ENCODE results near the gene WDR82.

Gene WDR82, protein sequence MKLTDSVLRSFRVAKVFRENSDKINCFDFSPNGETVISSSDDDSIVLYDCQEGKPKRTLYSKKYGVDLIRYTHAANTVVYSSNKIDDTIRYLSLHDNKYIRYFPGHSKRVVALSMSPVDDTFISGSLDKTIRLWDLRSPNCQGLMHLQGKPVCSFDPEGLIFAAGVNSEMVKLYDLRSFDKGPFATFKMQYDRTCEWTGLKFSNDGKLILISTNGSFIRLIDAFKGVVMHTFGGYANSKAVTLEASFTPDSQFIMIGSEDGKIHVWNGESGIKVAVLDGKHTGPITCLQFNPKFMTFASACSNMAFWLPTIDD

DNA sequence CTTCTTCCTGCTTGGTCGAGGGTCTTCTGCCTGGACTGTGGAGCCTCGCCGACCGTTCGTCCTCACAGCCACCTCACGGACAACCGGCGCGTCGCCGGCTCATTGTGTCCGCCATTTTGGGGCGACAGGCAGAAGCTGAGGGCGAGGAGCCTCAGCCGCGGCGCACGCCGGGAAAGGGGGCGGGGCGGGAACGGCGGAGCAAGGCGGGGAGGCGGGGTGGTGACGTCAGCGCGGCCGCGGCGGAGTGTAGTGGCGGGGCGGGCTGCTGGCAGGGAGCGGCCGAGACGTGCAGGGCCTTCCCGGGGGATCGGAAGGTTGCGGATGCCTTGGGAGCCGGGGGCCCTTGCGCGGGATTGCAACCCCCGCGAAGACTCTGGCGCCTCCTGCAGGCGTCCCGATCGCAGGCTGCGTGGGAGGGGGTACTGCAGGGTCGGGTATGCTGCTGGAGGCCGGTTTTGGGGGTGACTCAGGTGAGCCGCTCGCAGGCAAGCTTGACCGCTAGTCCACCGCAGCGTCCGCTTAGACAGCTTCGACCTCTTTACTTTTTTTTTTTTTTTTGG lies at the start of gene WDR82:
WDR82 (minus strand) TSS at position 140 of the 560 bp plus-strand sequence. CDS start 288 bp downstream, outside the sequence.
- peak; percentile 98 for DNase-seq (ENCODE audit: low spot score)

DNA sequence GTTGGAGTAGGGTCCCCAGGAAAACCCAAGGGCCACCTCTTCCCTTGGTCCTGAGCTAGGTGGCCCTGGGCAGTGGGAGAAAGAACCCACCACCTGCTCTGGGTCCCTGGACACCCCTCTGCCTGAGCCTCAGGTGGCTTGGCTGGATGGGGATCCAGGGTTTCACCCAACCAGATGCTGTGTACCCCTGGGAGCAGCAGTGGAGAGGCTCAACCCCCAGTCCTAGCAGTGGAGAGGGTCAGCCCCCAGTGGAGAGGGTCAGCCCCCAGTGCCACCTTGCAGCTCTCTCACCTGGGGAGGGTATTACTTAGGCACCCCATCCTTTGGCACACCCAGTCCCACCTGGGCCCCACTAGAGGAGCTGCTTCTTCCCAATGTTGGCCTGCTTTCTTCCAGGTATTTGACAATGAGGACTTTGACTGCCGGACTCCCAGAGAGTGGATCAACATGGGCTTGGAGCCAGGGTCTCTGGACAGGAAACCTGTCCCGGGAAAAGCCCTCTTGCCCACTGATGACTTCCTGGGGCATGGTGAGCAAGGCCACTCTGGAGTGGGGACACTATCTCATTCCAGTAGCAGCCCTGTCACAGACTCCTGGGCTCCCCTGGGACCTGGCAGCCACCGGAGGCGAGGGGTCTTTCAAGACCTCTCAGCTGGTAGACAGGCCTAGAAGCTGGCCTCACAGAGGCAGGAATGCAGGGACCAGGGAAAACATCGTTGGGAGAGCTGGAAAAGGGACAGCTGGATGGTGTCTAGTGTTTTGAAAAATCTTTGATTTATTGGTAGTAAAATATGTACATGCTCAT lies 49.2 kb upstream of the WDR82 start:
- DNase-seq (ENCODE audit: low spot score) = no peak

DNA sequence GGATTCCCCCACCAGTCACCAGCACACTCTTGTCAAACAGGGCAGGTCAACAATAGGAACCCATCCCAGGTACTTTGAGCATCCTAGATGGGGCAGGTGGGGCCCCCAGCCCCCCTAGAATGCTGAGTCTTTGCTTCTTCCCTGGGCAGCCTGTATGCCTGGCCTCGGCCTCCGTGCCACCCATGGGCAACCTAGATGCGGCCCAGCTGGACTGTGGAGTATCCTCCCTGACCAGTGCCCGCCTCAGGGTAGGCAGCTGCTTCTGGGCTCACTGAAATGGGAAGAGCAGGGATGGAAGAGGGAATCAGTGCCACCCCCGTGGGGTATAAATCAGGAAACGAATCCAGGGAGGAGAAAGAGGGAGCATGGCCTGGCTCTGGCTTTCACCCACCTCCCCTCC lies 48.5 kb upstream of the WDR82 start:
- DNase-seq (ENCODE audit: low spot score) = no peak

DNA sequence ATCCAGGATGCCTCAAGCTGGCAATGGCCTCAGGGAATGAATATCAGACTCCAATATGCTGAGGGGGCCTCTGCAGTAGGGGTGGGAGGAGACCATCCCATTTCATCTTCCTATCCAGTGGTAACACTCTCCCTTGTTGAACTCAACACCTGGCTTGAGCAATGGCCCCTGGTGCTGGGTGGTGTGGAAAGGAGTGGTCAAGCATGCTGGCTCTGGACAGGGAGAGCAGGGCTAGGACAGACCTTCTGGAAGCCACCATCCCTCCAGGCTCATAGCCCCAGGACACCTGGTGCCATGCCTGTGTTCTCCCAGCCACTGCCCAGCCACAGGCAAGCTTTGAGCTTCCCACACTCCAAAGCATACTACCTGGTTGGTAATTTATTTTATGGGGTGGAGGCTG lies 47.2 kb upstream of the WDR82 start:
- no peak for DNase-seq (ENCODE audit: low spot score)

- DNase-seq (ENCODE audit: low spot score) = no peak
These were observed 46.2 kb upstream of the WDR82 start for GRCh38 chr3:52324676-52325075.

DNA sequence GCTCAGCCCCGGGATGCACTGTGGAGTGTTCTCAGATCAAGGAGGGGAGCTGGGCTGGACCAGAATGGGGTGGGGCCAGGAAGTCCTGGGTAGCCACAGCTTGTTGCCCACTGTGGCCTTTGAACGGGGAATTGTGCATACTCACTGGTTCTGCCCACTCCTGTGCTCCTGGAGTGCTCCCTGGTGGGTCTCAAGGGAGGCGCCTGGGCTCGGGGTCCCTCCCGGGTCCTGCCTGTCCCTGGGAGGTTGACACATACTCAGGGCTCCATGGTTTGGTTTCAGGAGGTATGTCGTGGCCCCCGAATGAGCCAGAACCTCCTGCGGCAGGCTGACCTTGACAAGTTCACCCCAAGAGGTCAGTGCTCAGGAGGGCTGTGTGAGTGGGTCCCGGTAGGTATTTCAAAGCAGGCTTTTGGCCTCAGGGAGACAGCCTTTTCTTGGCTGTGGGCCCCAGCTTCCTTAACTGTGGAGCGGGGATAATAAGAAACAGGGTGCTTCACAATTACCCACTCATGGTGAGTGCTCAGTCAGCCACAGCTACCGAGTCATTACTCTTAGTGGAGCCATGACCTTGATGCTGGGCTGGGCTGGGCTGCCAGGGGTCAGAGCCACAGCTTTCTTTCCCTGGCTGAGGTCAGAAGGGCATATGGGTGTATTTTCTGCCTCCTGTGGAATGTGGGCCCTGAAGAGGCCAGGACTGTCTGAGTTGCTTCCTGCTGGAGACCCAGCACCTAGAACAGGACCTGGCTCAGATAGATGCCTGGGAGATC lies 45.3 kb upstream of the WDR82 start:
- DNase-seq (ENCODE audit: low spot score) = no peak

DNA sequence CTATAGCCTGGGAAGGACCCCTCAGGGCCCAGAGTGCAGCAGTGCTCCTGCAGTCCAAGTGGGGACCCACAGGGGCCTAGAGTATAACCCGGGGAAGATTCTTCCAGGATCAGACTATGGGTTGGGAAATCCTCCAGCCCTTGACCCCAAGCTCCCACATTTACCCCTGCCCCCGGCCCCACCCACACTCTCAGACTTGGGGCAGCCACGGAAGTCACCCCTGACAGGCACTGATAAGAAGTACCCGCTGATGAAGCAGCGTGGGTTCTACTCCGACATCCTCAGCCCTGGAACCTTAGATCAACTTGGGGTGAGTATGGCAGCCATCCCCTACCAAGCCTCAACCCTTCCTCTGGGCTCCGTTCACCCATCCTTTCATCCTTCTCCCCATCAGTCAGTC lies 44.0 kb upstream of the WDR82 start:
- no peak for DNase-seq (ENCODE audit: low spot score)

- no peak for DNase-seq (ENCODE audit: low spot score)
These were observed 43.0 kb upstream of the WDR82 start for GRCh38 chr3:52321481-52321880.

DNA sequence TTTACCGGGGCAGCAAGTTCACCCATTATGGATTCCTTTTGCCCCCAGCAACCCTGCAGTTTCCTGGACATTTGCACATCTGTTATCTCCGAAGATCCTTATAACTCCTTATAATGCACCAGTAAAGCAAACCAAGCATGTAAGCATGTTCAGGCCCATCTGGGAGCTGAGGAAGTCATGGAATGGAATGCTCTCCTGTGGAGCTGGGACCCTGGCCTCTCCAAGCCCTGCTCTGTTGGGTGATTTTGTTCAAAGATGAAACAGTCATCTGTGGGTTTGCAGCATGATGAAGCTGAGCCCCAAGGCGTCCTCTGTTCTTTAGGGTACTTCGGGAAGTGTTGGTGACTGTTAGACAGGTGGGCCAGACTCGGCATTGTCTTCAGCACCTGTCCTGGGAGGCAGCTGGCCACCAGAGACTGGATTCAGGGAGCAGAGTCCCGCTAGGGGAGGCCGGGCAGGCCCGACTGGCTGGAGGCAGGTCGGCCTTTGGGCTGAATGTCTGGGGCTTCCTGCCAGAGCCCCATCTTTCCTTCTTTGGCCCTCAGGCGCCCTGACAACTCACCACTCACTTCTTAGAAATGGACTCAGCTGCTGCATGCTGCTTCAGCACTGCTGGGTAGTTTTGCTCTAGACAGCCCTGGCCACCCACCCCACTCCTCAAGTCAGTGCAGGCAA lies 41.6 kb upstream of the WDR82 start:
- DNase-seq (ENCODE audit: low spot score) = no peak

GRCh38 chr3:52318186-52318816 lies 39.9 kb upstream of the WDR82 start:
- DNase-seq (ENCODE audit: low spot score) = no peak

DNA sequence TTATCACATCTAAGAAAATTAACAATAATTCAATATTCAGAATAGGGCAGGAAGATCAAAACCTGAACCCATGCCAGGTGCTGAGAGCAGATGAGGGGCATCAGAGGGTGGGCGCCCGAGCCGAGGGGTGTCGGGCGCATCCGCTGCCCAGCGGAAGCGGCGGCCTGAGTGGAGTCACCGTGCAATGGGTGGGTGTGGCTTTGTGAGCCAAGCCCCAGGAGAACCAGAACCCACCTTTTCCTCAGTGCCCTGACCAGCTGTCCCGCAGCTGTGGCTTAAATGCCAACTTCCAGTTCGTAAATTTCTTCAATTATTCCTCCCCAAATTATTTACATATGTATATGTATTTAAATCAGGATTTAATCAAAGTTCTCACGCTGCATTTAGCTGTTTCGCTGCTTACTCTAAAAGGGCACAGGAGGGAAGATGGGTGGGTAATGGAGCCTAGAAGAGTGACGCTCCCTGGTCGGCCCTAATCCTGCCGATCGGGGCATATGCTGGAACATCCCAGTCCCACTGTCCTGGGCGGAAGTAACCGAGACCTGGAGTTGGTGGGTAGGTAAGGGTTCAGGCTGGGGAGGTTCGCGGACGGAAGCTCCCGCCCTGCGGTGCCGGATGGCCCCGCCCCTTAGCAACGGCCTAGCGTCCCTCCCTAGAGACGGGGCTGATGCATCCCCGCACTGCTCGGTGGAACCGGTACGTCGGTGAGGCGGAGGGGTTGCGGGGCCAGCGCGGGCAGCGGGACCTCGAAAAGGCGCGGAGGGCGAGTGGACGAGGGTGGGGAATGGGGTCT lies 39.0 kb upstream of the WDR82 start:
- peak; percentile 80 for DNase-seq (ENCODE audit: low spot score)

DNA sequence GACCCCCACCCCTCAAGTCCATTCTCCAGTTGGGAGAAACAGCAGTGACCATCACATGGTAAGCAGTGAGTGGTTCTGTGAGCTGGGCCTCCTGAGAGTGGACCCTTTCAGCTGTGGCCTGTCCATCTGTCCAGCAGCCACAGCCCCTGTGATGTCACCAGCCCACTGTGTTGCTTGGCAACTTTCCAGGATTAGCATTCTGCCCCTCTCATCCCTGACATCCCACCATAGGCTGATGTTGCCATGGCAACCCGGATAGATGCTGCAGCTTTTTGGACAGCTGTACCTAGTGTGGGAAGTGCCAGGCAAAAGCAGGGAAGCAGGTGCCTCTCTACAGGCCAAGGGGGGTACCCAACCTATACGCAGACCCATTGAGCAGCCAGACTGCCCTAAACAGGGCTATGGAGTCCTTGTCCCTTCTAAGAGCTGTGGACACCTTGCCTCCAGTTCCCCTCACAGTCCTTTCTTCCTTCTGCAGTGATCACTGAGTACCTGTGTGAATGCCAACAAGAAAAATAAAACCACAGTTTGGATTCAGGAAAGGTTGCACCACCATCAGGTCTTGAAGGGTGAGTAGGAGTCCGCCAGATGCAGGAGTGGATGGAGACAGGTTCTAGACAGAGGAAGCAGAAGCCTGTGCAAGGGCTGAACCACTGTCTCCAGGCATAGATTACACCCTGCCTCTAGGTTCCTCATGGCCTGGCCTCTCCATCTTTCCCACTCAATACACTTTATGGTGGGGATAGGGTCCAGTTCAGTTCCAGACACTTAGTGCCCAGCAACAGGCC lies 37.7 kb upstream of the WDR82 start, which contains the start of gene DNAH1:
DNAH1 (plus strand) TSS at position 343 of the 788 bp plus-strand sequence. CDS start 6,124 bp downstream, outside the sequence.
- no peak for DNase-seq (ENCODE audit: low spot score)

- no peak for DNase-seq (ENCODE audit: low spot score)
These were observed 36.6 kb upstream of the WDR82 start for GRCh38 chr3:52315006-52315405.

GRCh38 chr3:52314489-52314888 lies 36.0 kb upstream of the WDR82 start:
- no peak for DNase-seq (ENCODE audit: low spot score)

DNA sequence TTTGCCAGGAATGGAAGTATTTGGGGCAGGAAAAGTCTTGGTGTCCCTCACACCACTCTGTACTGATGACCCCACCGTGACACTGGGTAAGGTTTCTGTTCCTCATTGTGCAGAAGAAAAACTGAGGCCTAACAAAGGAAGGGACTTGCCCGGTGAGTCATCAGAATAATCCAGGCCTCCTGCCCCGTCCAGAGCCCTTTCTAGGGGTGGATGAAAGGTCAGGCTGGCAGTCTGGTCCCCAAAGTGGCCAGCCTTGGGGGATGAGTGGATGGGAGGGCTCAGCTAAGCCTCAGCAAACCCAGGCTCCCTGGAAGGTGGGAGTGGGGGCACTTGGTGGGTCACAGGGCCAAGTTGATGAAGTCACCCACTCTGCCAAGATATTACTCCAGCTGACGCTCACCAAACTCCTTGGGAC lies 35.3 kb upstream of the WDR82 start:
- DNase-seq (ENCODE audit: low spot score) = peak; percentile 58

DNA sequence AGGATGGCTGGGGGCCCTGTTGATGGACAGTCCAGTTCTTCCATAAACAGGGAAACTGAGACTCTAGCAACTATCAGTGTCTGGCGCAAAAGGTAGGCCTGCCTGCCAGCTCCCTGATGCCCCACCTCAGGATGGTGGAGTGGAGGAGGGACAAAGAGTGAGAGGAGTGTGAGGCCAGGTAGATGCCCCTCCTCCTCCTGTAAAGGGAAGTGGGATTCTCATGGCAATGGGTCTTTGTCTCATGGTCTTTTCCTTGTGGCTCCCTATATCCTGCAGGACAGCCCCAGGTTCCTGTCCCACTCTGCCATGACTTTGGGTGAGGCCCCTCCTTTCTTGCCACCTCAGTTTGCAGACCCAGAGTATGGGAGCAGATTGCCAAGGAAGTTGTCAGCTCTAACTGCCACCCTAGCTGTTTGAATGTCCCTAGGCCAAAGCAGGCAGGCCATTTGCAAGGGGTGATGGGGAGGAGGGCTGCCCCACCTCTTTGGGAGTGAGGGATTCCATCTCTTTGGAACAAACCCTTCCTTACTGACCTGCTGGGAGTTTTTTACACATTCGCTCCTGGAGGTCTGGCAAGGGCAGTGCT lies 34.8 kb upstream of the WDR82 start:
- no peak for DNase-seq (ENCODE audit: low spot score)

- no peak for DNase-seq (ENCODE audit: low spot score)
These were observed 33.2 kb upstream of the WDR82 start for GRCh38 chr3:52311576-52312119.

GRCh38 chr3:52310861-52311575 lies 32.6 kb upstream of the WDR82 start:
- DNase-seq (ENCODE audit: low spot score) = no peak
